ENCODE data around the gene PLPPR2.

Gene PLPPR2

DNA sequence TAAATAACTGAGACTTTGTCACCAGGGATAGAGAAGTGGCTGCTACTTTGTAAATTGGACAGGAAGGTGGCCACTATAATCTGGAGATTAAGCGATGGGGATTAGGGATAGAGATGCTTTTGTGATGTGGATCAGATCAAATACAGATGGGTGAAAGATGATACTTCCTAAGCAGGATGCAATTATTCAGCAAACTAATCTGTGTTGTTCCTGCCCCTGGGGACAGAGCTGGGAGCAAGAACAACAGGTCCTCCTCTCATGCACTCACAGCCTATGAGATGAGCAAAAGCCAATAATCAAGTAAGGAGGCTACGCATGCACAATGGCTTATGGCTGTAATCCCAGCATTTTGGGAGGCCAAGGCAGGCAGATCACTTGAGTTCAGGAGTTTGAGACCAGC, 59.3 kb downstream of the PLPPR2 start:
- Histone ChIP-seq H3K4me1 (no peaks in the 10 kb centered on the region), H3K27me3 (peaks cover 30% of the 10 kb centered on the region), H3K4me3 (ENCODE audit: low read depth, low read length) (no peak overlapping the region), H3K36me3 (no peaks in the 10 kb centered on the region), H3K9me3 (no peaks in the 10 kb centered on the region)
- no peak for DNase-seq
- TF ChIP-seq, protein P1, sequence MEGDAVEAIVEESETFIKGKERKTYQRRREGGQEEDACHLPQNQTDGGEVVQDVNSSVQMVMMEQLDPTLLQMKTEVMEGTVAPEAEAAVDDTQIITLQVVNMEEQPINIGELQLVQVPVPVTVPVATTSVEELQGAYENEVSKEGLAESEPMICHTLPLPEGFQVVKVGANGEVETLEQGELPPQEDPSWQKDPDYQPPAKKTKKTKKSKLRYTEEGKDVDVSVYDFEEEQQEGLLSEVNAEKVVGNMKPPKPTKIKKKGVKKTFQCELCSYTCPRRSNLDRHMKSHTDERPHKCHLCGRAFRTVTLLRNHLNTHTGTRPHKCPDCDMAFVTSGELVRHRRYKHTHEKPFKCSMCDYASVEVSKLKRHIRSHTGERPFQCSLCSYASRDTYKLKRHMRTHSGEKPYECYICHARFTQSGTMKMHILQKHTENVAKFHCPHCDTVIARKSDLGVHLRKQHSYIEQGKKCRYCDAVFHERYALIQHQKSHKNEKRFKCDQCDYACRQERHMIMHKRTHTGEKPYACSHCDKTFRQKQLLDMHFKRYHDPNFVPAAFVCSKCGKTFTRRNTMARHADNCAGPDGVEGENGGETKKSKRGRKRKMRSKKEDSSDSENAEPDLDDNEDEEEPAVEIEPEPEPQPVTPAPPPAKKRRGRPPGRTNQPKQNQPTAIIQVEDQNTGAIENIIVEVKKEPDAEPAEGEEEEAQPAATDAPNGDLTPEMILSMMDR (IDR thresholded peaks at IDR 0.05; ENCODE audit: low read depth, low read length) = no peak

Measured in BE2C (cell line).